Activated CD4-positive, alpha-beta T cell treated with anti-CD3 and anti-CD28 coated beads, Interleukin-10, Interleukin-2, amounts not matched to agents 100 ng/mL and 50 ng/mL, durations not matched to agents 16 hours and 8 hours (primary cell): Measurements from ENCODE around the gene PRXL2A.
A peak's percentile ranks its signal among the peaks of the same experiment; 100 is the strongest.

ENCODE experiments used
- DNase-seq: peaks from one replicate; pipeline ENCODE4 v3.0.0-alpha.2; 2020

PRXL2A gene

GRCh38 chr10:80447436-80448190, 39.3 kb downstream of the PRXL2A start:
- DNase-seq = no peak

GRCh38 chr10:80448209-80448942, 40.0 kb downstream of the PRXL2A start:
- no peak for DNase-seq

- DNase-seq = no peak
Observed at GRCh38 chr10:80449520-80449919, 41.2 kb downstream of the PRXL2A start.

- DNase-seq = no peak
Observed at GRCh38 chr10:80451132-80451531, 42.8 kb downstream of the PRXL2A start.

- no peak for DNase-seq
Observed at GRCh38 chr10:80452069-80452468, 43.7 kb downstream of the PRXL2A start.

GRCh38 chr10:80452640-80453039, 44.3 kb downstream of the PRXL2A start:
- DNase-seq = no peak

- DNase-seq = no peak
Observed at GRCh38 chr10:80453056-80453841, 44.9 kb downstream of the PRXL2A start.

- peak; percentile 84 for DNase-seq
Observed at GRCh38 chr10:80453842-80454512, 45.6 kb downstream of the PRXL2A start, which contains the start of gene TSPAN14. TSPAN14 (plus strand) TSS chr10:80454310; CDS start chr10:80489234, 34,924 bp downstream.

- peak; percentile 49 for DNase-seq
Observed at GRCh38 chr10:80454513-80455460, 46.4 kb downstream of the PRXL2A start.

GRCh38 chr10:80455461-80456349, 47.4 kb downstream of the PRXL2A start:
- no peak for DNase-seq

GRCh38 chr10:80457554-80458262, 49.4 kb downstream of the PRXL2A start:
- no peak for DNase-seq

- no peak for DNase-seq
Observed at GRCh38 chr10:80458263-80458625, 49.9 kb downstream of the PRXL2A start.

- DNase-seq = no peak
Observed at GRCh38 chr10:80458638-80459037, 50.3 kb downstream of the PRXL2A start.

GRCh38 chr10:80459047-80459865, 50.9 kb downstream of the PRXL2A start:
- peak; percentile 89 for DNase-seq

GRCh38 chr10:80460399-80461207, 52.3 kb downstream of the PRXL2A start:
- no peak for DNase-seq

GRCh38 chr10:80461208-80462183, 53.1 kb downstream of the PRXL2A start:
- no peak for DNase-seq
